Measurements from ENCODE around the gene CHAMP1. TPM values are rescaled to one million over a fixed set of nuclear protein-coding genes. Genes with fewer than 3 reads are reported as not detected.

The CHAMP1 gene
- total and polyA plus RNA-seq, 2 donors (not counting 3 experiments of a cell fraction or from before 2014, with no cell fraction given), result 19.2 to 24.1 TPM

DNA sequence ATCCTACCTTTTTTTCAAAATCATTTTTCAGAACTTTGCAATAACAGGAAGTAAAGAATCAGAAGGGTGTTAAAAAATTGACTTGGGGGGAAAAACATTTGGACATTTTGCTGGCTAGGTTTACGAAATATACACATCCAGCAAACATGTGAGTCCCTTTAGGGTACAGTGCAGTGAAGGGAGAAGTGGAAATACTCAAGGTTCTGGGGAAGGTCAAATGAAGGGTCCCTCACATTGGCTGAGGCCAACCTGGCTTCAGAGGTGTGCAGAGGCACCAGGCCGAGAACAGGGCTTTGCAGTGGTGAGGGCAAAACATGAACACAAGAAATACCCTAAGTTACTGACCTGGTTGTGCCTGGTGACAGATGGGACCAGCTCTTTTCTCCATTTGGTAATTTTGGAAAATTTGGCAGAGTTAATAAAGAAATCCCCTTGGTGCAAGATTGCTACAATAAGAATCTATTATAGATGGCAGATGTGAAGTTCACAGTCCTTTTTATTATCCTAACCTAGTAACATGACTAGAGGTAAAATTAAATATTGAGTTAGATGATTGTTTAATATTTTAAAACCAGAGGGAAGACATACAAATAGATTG, 34.4 kb upstream of the CHAMP1 start:
- Histone ChIP-seq H3K27ac (ENCODE audit: insufficient read depth, low read depth, low read length) (no peak overlapping the region), H3K4me3 (replicated peaks in 1 of 3; ENCODE audit: insufficient read depth in 1 of 3, low read depth in 1 of 3, low read length in 3 of 3) (no peak overlapping the region), H3K79me2 (ENCODE audit: control insufficient read depth, insufficient read depth, low read length) (peaks cover 23% of the 10 kb centered on the region), H2AFZ (ENCODE audit: low read depth, low read length) (no peak overlapping the region), H4K20me1 (replicated peaks; ENCODE audit: control insufficient read depth, extremely low read depth, insufficient read depth, low read length) (no peaks in the 10 kb centered on the region), H3K9ac (replicated peaks; ENCODE audit: extremely low read depth, insufficient read depth, low read length) (no peak overlapping the region), H3K9me1 (replicated peaks; ENCODE audit: control insufficient read depth, extremely low read depth, insufficient read depth, low read length) (no peaks in the 10 kb centered on the region), H3K36me3 (ENCODE audit: control insufficient read depth in 2 of 2, extremely low read depth in 1 of 2, insufficient read depth in 2 of 2, low read length in 2 of 2) (peaks cover 0 to 1% of the 10 kb centered on the region in 2 experiments), H3K4me2 (ENCODE audit: insufficient read depth, low read length) (no peak overlapping the region), H3K4me1 (ENCODE audit: control insufficient read depth, extremely low read depth, insufficient read depth, low read length) (peaks cover 9% of the 10 kb centered on the region), H3K9me3 (replicated peaks; ENCODE audit: control insufficient read depth, insufficient read depth, low read length) (no peaks in the 10 kb centered on the region), H3K27me3 (ENCODE audit: control insufficient read depth in 2 of 2, insufficient read depth in 2 of 2, low read length in 2 of 2) (no peaks in the 10 kb centered on the region)
- dilution Hi-C loops (cut with MboI; ENCODE audit: extremely low pct_ligation_motif_present, low sequenced_read_pairs), result no loop called here
- DNase-seq (ENCODE audit: low read depth, low spot score) (no peak), FAIRE-seq (peak; percentile 57)
- ChIA-PET CTCF (no interaction called here), POLR2A (interaction anchor here (0.8 kb wide), 1 partner anchor 85 kb away, joined by 5 read pairs; no protein-coding TSS in a partner anchor)
- intact Hi-C loops (cut with micrococcal nuclease), result no loop called here
- no peak for TF ChIP-seq EZH2 (IDR thresholded peaks at IDR 0.05; ENCODE audit: borderline replicate concordance, low read depth, low read length, severe bottlenecking)
- TF ChIP-seq, protein P1, sequence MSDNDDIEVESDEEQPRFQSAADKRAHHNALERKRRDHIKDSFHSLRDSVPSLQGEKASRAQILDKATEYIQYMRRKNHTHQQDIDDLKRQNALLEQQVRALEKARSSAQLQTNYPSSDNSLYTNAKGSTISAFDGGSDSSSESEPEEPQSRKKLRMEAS (IDR thresholded peaks at IDR 0.05; ENCODE audit: insufficient read depth, insufficient read length), result no peak
- TF ChIP-seq POLR2AphosphoS5 (IDR thresholded peaks at IDR 0.05; ENCODE audit: insufficient read depth, low read depth, low read length), result no peak
- TF ChIP-seq MYC (IDR thresholded peaks at IDR 0.05; ENCODE audit: low read depth, low read length), result no peak
- TF ChIP-seq, protein P2, sequence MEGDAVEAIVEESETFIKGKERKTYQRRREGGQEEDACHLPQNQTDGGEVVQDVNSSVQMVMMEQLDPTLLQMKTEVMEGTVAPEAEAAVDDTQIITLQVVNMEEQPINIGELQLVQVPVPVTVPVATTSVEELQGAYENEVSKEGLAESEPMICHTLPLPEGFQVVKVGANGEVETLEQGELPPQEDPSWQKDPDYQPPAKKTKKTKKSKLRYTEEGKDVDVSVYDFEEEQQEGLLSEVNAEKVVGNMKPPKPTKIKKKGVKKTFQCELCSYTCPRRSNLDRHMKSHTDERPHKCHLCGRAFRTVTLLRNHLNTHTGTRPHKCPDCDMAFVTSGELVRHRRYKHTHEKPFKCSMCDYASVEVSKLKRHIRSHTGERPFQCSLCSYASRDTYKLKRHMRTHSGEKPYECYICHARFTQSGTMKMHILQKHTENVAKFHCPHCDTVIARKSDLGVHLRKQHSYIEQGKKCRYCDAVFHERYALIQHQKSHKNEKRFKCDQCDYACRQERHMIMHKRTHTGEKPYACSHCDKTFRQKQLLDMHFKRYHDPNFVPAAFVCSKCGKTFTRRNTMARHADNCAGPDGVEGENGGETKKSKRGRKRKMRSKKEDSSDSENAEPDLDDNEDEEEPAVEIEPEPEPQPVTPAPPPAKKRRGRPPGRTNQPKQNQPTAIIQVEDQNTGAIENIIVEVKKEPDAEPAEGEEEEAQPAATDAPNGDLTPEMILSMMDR (IDR thresholded peaks at IDR 0.05; ENCODE audit: extremely low read depth in 1 of 2, insufficient read depth in 1 of 2, low read depth in 1 of 2, low read length in 2 of 2), result no peak
- TF ChIP-seq POLR2A (IDR thresholded peaks at IDR 0.05; ENCODE audit: low read depth, low read length), result no peak
- no peak for TF ChIP-seq GATA2 (IDR thresholded peaks at IDR 0.05; ENCODE audit: insufficient read depth, insufficient read length, low read depth, low read length)
- TF ChIP-seq FOS (IDR thresholded peaks at IDR 0.05; ENCODE audit: borderline replicate concordance, insufficient read depth, low read length), result no peak
- no peak for TF ChIP-seq JUN (IDR thresholded peaks at IDR 0.05; ENCODE audit: borderline replicate concordance, insufficient read depth, insufficient read length, low read depth)
- BruUV-seq (replicated peaks), result no TSS peak

Data from endothelial cell of umbilical vein (primary cell).